HG02870 (cell line): ENCODE data around the gene NRG3.

ENCODE experiments used
- ATAC-seq: cut with Tn5 transposase; IDR thresholded peaks from one replicate; pipeline ENCODE4 v1.9.1; 2021; ENCODE audit warnings: mild to moderate bottlenecking, moderate library complexity; ENCODE audit not compliant: unreplicated experiment

The NRG3 gene

DNA sequence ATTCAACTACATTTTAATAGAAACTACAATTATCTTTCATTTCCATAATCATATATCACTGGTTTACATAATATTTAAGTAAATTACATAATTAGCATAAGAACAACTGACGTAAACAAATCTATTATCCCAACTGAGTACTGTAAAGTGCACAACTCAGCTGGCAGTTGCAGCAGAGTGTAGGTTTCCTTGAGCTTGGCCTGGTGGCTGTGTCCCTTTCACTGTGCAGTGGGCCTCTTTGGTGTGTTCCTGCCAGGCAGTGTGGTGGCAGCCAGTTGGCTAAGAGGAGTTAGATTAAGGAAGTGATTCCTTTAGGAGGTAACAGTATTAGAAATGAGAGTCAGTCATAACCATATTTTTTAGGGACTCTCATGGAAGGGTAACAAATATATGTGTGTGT lies 7.0 kb downstream of the NRG3 start:
- ATAC-seq: no peak

DNA sequence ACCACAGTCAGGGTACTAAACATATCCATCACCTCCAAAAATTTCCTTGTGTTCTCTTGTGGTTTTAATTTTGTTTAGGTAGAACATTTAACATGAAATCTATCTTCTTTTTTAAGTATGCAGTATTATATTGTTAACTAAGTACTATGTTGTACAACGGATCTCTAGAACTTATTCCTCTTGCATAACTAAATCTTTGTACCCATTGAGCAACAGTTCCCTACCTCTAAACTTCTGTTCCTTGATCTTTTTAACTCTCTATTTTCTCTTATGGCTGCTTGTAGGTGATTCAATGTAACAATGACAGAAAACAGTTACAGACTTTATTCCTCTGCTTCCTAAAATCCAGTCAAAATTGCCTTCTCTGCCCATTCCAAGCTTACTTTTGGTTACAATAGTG lies 9.9 kb downstream of the NRG3 start:
- no peak for ATAC-seq

DNA sequence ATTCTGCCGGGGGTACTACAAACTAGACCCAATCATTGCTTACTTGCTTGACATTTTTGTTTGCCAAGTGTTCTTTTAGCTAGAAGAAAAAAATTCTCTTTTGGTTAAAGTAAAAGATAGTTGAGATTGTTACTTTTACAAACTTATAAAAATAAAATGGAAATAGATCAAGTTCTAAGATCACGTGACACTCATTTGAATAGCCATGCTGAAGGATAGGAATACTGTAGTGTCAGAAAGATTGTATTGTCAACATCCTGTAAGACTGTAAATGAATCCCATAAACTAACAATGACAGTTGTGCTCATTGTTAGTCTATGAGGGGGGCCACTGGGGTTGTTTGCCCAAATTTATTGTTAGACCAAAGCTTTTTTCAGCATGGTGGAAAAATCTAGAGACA lies 10.5 kb downstream of the NRG3 start:
- ATAC-seq: no peak

DNA sequence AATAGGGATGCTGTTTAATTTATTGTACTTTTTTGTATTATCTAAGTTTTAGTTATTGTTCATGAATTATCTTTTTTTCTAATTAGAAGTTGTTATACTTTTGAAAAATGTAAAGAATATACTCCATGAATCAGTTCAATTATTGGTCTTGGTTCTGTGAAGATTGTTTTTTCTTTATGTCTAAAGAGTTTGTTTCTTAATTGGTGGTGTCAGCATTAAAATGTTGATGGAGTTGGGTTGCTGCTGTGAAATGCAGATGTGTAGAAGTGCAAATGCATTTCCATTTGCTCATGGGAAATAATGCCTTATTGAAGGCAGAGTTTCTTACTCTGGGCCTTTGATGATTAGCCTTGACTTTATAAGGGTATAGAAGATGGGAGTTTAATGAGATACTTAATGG lies 11.9 kb downstream of the NRG3 start:
- no peak for ATAC-seq

- ATAC-seq: no peak
Observed at GRCh38 chr10:81889181-81889769, 14.3 kb downstream of the NRG3 start.

DNA sequence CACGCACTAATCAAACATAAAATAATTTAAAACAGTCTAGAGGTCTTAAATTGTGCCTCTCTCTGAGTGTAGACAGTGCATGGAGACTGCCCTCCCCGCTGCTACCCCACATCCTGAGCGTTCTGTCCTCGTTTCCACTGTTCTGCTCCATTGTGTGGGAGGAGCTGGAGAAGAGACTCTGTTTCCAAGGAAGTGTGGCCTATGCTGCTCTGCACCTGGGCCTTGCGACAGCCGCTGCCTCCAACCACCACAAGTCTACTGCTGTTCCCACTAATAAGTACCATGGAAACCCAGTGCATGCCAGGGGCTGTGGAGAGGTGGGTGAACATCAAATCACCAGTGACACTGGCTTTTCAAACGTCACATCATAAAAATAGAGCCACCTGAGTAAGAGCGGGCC lies 19.6 kb downstream of the NRG3 start:
- ATAC-seq: no peak

- no peak for ATAC-seq
Observed at GRCh38 chr10:81898518-81898917, 23.5 kb downstream of the NRG3 start.

GRCh38 chr10:81900989-81901388 lies 26.0 kb downstream of the NRG3 start:
- no peak for ATAC-seq

DNA sequence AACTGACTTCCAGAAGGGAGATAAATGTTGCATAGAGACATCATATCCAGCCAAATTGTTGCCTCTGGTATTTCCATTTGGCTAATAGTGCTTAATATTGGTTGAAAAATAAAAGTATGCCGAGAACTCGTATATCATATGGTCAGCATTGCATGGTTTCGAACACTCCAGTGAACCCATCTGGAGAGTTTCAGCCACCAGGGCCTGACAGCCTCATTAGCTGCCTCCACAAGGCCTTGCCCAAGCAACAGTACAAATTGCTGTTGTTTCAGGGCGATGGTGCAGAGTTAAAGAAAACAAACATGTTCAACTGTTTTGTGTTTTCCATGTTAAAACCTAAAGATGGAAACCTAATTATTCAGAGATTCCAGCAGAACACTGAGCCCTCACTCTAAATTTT lies 28.5 kb downstream of the NRG3 start:
- ATAC-seq: no peak

GRCh38 chr10:81905161-81905560 lies 30.2 kb downstream of the NRG3 start:
- no peak for ATAC-seq

GRCh38 chr10:81909453-81909852 lies 34.5 kb downstream of the NRG3 start:
- no peak for ATAC-seq

DNA sequence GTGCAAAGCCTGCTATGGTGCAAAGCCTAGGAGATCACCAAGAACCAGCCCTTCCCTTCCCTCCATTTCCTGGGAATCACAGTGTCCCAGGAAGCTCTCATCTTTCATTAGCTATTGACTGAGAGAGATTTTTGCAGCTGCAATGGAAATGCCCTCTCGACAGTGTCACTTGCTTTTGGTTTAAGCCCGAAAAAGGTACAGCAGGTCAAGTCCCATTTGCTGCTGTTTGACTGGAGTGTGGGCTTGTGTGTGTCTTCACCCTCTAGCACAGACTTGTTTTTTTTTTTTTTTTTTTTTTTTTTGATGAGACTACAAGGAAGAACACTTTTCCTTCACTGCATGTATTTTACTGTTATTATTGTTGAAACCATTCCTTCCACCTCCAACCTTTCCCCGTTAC lies 36.3 kb downstream of the NRG3 start:
- no peak for ATAC-seq

- no peak for ATAC-seq
Observed at GRCh38 chr10:81914736-81915503, 39.9 kb downstream of the NRG3 start.

- no peak for ATAC-seq
Observed at GRCh38 chr10:81915504-81915897, 40.5 kb downstream of the NRG3 start.

DNA sequence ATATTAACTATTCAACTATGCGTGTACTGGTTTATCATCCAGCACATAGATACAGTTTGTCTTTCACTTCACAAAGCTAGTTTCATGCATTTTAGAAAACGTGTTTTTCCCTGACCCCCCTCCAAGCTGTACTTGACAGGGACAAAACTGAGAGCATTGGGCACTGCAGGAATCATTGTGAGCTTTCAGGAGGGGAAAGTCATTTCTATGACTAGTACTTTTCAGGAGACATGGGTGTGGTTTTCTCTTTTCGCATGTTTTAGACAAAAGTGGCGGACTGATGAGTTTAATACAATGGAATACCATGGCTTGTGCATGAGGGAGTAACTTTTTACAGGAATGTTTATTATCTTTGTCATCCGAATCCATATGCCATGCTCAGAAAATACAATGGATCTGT lies 42.7 kb downstream of the NRG3 start:
- ATAC-seq: no peak

DNA sequence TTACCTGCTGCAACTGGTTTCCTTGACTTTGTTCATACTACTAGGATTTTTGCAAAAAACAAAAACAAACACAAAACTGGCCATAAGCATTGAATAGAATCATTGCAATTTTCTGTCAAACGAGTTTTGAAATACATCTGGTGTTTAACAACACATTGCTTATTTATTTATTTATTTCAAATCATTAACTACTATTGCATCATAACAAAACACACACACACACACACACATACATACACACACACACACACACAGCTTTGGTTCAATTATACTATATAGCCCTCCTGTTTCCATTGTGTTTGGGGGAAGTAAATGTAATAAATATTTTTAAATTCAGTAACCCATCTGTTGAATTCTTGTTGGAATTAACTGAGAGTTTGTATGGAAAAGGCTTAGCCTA lies 43.8 kb downstream of the NRG3 start:
- no peak for ATAC-seq

- ATAC-seq: no peak
Observed at GRCh38 chr10:81920213-81920829, 45.3 kb downstream of the NRG3 start.

- no peak for ATAC-seq
Observed at GRCh38 chr10:81928119-81928518, 53.1 kb downstream of the NRG3 start.

DNA sequence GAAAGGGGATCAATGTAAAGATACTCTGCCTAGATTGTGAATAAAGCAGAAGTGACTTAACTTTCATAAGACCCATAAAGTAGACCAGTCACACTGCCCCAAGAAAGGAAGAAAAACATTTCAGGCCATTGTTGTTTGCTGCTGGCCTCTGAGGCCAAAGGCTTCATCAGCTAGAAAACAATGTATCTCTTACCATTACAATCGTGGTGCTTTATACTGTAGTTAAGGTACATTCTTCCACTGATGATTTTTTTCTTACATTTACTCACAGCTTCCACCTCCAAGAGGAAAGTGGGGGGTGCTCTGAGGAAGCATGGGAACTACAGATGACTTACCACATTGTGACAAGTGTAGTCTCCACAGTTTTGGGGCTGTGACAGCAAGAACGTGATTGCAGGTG lies 68.6 kb downstream of the NRG3 start:
- no peak for ATAC-seq

DNA sequence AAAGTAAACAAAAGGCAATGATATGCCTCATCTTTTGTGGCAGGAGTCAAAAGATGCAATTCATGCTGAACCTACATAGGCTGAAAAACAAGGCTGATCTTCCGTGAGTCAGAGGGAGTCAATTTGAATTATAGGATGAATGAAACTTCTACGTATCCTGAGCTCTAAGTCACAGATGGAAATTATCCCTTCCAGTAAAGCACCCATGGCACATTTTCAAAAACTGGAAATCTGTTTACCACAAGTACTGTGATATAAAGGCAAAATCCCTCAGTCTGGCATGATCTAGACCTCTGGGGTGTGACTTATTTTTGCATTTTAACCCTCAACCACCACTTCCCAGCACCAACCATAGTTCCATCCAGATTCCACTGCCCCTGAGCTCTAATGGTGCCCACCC lies 69.6 kb downstream of the NRG3 start:
- no peak for ATAC-seq

DNA sequence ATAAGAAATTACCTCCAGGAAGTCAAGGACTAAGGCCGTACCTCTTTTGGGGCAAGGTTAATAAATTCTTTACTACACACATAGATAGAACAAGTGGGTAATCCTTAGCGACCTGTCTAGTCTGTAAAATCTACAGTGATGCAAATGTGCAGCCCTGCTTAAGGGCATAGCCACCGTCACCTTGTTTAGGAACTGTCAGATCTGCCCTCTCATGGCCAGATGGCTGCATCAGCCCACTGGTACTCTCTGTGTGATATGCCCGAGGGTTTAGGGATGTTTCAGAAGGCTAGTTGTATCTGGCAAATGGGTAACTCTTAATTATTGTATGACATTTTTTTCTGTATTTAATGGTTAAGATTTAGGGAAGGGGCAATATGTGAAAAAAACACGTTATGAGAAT lies 74.3 kb downstream of the NRG3 start:
- no peak for ATAC-seq

DNA sequence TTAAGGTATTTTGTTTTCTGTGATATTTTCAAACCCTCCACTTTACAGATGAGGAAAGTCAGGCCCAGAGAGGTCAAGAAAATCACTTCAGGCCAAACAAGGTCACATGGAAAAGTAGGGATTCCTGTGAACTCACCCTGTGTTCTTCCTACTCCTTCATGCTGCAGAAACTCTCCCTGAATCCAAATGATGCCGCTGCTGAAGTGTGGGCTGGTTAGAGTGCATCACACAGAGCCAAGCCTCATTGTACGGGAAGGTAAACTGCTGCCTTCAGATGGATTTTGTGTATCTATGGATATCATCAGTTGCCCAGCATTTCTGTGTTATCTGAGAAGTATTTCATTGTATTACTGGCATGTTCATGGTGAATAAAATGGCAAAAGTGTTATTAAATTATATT lies 75.4 kb downstream of the NRG3 start:
- ATAC-seq: no peak
